Nephron progenitor cell (in vitro differentiated cells): Measurements from ENCODE around the gene SDK1.

Experiments used
- DNase-seq: peaks from one replicate; pipeline ENCODE4 v3.0.0; 2021
- H3K27ac Mint-ChIP-seq: 2 replicates; pipeline ENCODE4 v1.8.0; 2021; ENCODE audit warnings: mild to moderate bottlenecking, moderate library complexity, mixed read lengths
- H3K27me3 Mint-ChIP-seq: 2 replicates; pipeline ENCODE4 v1.8.0; 2021; ENCODE audit warnings: mild to moderate bottlenecking, low read depth, mixed read lengths; ENCODE audit not compliant: poor library complexity
- H3K36me3 Mint-ChIP-seq: 2 replicates; pipeline ENCODE4 v1.8.0; 2021; ENCODE audit warnings: low read depth, mixed read lengths
- H3K4me1 Mint-ChIP-seq: 2 replicates; pipeline ENCODE4 v1.8.0; 2021; ENCODE audit warnings: mixed read lengths
- H3K4me3 Mint-ChIP-seq: 2 replicates; pipeline ENCODE4 v1.8.0; 2021; ENCODE audit warnings: mild to moderate bottlenecking, moderate library complexity, mixed read lengths
- H3K9me3 Mint-ChIP-seq: 2 replicates; pipeline ENCODE4 v1.8.0; 2021; ENCODE audit warnings: mild to moderate bottlenecking, moderate library complexity, mixed read lengths
- CTCF ChIP-seq: fragments of 200-600 bp; sonication (generic); IDR thresholded peaks from 2 replicates; pipeline ENCODE4 v1.5.0; 2021; ENCODE audit warnings: antibody characterized with exemption

SDK1 gene

GRCh38 chr7:4124556-4125477, 823.8 kb downstream of the SDK1 start:
- DNase-seq, result no peak
- no peak overlapping the region for H3K4me3 Mint-ChIP-seq
- no peak for TF ChIP-seq CTCF
- H3K27me3 Mint-ChIP-seq, result peaks cover 9% of the 10 kb centered on the region
- peaks cover 37% of the 10 kb centered on the region for H3K9me3 Mint-ChIP-seq
- no peak overlapping the region for H3K27ac Mint-ChIP-seq
- H3K36me3 Mint-ChIP-seq, result peaks cover 29% of the 10 kb centered on the region
- H3K4me1 Mint-ChIP-seq, result peaks cover 13% of the 10 kb centered on the region

- H3K4me1 Mint-ChIP-seq, result peaks cover 21% of the 10 kb centered on the region
- H3K36me3 Mint-ChIP-seq, result peaks cover 12% of the 10 kb centered on the region
- no peak for TF ChIP-seq CTCF
- no peak overlapping the region for H3K27ac Mint-ChIP-seq
- peaks cover 10% of the 10 kb centered on the region for H3K9me3 Mint-ChIP-seq
- H3K27me3 Mint-ChIP-seq, result peaks cover 9% of the 10 kb centered on the region
- DNase-seq, result no peak
- no peak overlapping the region for H3K4me3 Mint-ChIP-seq
These were observed 827.0 kb downstream of the SDK1 start for GRCh38 chr7:4127909-4128560.

GRCh38 chr7:4129481-4130122, 828.5 kb downstream of the SDK1 start:
- TF ChIP-seq CTCF, result no peak
- H3K9me3 Mint-ChIP-seq, result peaks cover 8% of the 10 kb centered on the region
- H3K27me3 Mint-ChIP-seq, result peaks cover 8% of the 10 kb centered on the region
- H3K27ac Mint-ChIP-seq, result no peak overlapping the region
- H3K4me3 Mint-ChIP-seq, result no peak overlapping the region
- no peak for DNase-seq
- H3K4me1 Mint-ChIP-seq, result peaks cover 31% of the 10 kb centered on the region
- H3K36me3 Mint-ChIP-seq, result peaks cover 9% of the 10 kb centered on the region

GRCh38 chr7:4131063-4131462, 830.0 kb downstream of the SDK1 start:
- Mint-ChIP-seq H3K4me3 (no peak overlapping the region), H3K36me3 (no peaks in the 10 kb centered on the region), H3K9me3 (no peaks in the 10 kb centered on the region), H3K4me1 (peaks cover 45% of the 10 kb centered on the region), H3K27me3 (no peaks in the 10 kb centered on the region), H3K27ac (no peak overlapping the region)
- TF ChIP-seq CTCF, result no peak
- no peak for DNase-seq

- Mint-ChIP-seq H3K27me3 (no peaks in the 10 kb centered on the region), H3K36me3 (no peaks in the 10 kb centered on the region), H3K4me3 (no peak overlapping the region), H3K4me1 (peaks cover 53% of the 10 kb centered on the region), H3K27ac (no peak overlapping the region), H3K9me3 (no peaks in the 10 kb centered on the region)
- no peak for DNase-seq
- TF ChIP-seq CTCF, result no peak
These were observed 831.2 kb downstream of the SDK1 start for GRCh38 chr7:4132221-4132620.
